Endothelial cell of umbilical vein (primary cell): ENCODE results near the gene DNAJC4. TPM values are rescaled to one million over a fixed set of nuclear protein-coding genes. Genes with fewer than 3 reads are reported as not detected.

Experiments used
- BruUV-seq: library from RNA; stranded (reverse); fragments of 400-500 nt; replicated peaks from 2 replicates; lab custom pipeline; 2021; lab: Mats Ljungman, UMichigan
- CTCF ChIA-PET: fragments of 300-600, 350-600 bp; sonication (Branson Sonifier 250); formaldehyde crosslinking; loops from one replicate; lab custom pipeline; 2021; ENCODE audit warnings: antibody characterized with exemption, inconsistent platforms; lab: Charles Lee
- POLR2A ChIA-PET: fragments of 300-600, 350-600 bp; sonication (Branson Sonifier 250); formaldehyde crosslinking; loops from one replicate; lab custom pipeline; 2021; ENCODE audit warnings: antibody characterized with exemption, inconsistent platforms; lab: Charles Lee
- DNase-seq: peaks from one replicate; pipeline ENCODE4 v3.0.0-alpha.2; 2011; ENCODE audit warnings: low read depth, low spot score
- FAIRE-seq: peaks from 2 replicates; lab custom pipeline; 2011; peaks lifted over from hg19 to GRCh38; lab: Jason Lieb, UNC
- H2AFZ ChIP-seq: 2 replicates; pipeline ENCODE4 v1.6.0; 2012; ENCODE audit warnings: low read depth, low read length, control low read depth, inconsistent platforms
- H3K27ac ChIP-seq: 2 replicates; pipeline ENCODE4 v1.5.1; 2011; ENCODE audit warnings: low read depth, mild to moderate bottlenecking, control low read depth, low read length, moderate library complexity; ENCODE audit not compliant: insufficient read depth
- H3K27me3 ChIP-seq, 2 experiments: 2 replicates each; pipeline versions ENCODE4 v1.6.0 to v1.6.1; 2011; ENCODE audit warnings: low read length in 2 of 2, mixed read lengths in 1 of 2; ENCODE audit not compliant: control insufficient read depth in 2 of 2, insufficient read depth in 2 of 2
- H3K36me3 ChIP-seq, 2 experiments: 2 replicates in 1 of 2; 3 replicates in 1 of 2; pipeline ENCODE4 v1.5.1; 2011; ENCODE audit warnings: low read length in 2 of 2, mild to moderate bottlenecking in 1 of 2, moderate library complexity in 1 of 2; ENCODE audit not compliant: control insufficient read depth in 2 of 2, insufficient read depth in 2 of 2; ENCODE audit errors: extremely low read depth in 1 of 2
- H3K4me1 ChIP-seq: 3 replicates; pipeline ENCODE4 v1.5.1; 2011; ENCODE audit warnings: mild to moderate bottlenecking, low read length; ENCODE audit not compliant: control insufficient read depth, insufficient read depth; ENCODE audit errors: extremely low read depth
- H3K4me2 ChIP-seq: 2 replicates; pipeline ENCODE4 v1.6.1; 2011; ENCODE audit warnings: low read length, control low read depth, mixed read lengths; ENCODE audit not compliant: insufficient read depth
- H3K4me3 ChIP-seq, 3 experiments: fragments of 200-600 bp in 1 of 3; sonication (generic), shearing (Covaris generic) in 1 of 3; replicated peaks in 1 of 3; 2 replicates each; pipeline ENCODE4 v1.5.1; 2011 to 2016; ENCODE audit warnings: control low read depth in 3 of 3, low read length in 3 of 3, mild to moderate bottlenecking in 2 of 3, inconsistent platforms in 1 of 3, low read depth in 1 of 3, moderate library complexity in 1 of 3; ENCODE audit not compliant: insufficient read depth in 1 of 3
- H3K79me2 ChIP-seq: 2 replicates; pipeline ENCODE4 v1.6.0; 2012; ENCODE audit warnings: low read length, inconsistent platforms; ENCODE audit not compliant: control insufficient read depth, insufficient read depth
- H3K9ac ChIP-seq: replicated peaks from 2 replicates; pipeline ENCODE3; 2011; ENCODE audit warnings: low read length, control low read depth; ENCODE audit not compliant: insufficient read depth; ENCODE audit errors: extremely low read depth
- H3K9me1 ChIP-seq: replicated peaks from 3 replicates; pipeline ENCODE4 v1.6.0; 2011; ENCODE audit warnings: mild to moderate bottlenecking, low read length; ENCODE audit not compliant: control insufficient read depth, insufficient read depth; ENCODE audit errors: extremely low read depth
- H3K9me3 ChIP-seq: replicated peaks from 2 replicates; pipeline ENCODE4 v1.5.1; 2012; ENCODE audit warnings: low read length, inconsistent platforms; ENCODE audit not compliant: control insufficient read depth, insufficient read depth
- H4K20me1 ChIP-seq: replicated peaks from 2 replicates; pipeline ENCODE3; 2011; ENCODE audit warnings: mild to moderate bottlenecking, low read length; ENCODE audit not compliant: control insufficient read depth, insufficient read depth; ENCODE audit errors: extremely low read depth
- CTCF ChIP-seq, 2 donors: IDR thresholded peaks; 1 replicate in 1 of 2; 2 replicates in 1 of 2; pipeline ENCODE4 v1.5.1; 2011; ENCODE audit warnings: low read length in 2 of 2, mild to moderate bottlenecking in 2 of 2, moderate library complexity in 2 of 2, control low read depth in 1 of 2, inconsistent platforms in 1 of 2, low read depth in 1 of 2; ENCODE audit not compliant: insufficient read depth in 1 of 2; ENCODE audit errors: extremely low read depth in 1 of 2
- EZH2 ChIP-seq: IDR thresholded peaks from 2 replicates; pipeline ENCODE4 v1.6.1; 2012; ENCODE audit warnings: borderline replicate concordance, low read depth, mild to moderate bottlenecking, moderate library complexity, low read length, inconsistent platforms; ENCODE audit not compliant: severe bottlenecking
- FOS ChIP-seq: IDR thresholded peaks from 2 replicates; pipeline ENCODE4 v1.6.1; 2011; ENCODE audit warnings: mild to moderate bottlenecking, low read length, moderate library complexity, borderline replicate concordance; ENCODE audit not compliant: insufficient read depth
- GATA2 ChIP-seq: IDR thresholded peaks from 2 replicates; pipeline ENCODE4 v1.7.0; 2011; ENCODE audit warnings: low read depth, mild to moderate bottlenecking, moderate library complexity, mixed read lengths, low read length; ENCODE audit not compliant: insufficient read length, insufficient read depth
- JUN ChIP-seq: IDR thresholded peaks from 2 replicates; pipeline ENCODE4 v1.6.1; 2011; ENCODE audit warnings: borderline replicate concordance, low read depth; ENCODE audit not compliant: insufficient read length, insufficient read depth
- MAX ChIP-seq: IDR thresholded peaks from 2 replicates; pipeline ENCODE4 v1.6.1; 2011; ENCODE audit not compliant: insufficient read depth, insufficient read length
- MYC ChIP-seq: IDR thresholded peaks from one replicate; pipeline ENCODE4 v1.6.1; 2011; ENCODE audit warnings: mild to moderate bottlenecking, low read depth, low read length
- POLR2A ChIP-seq: IDR thresholded peaks from 2 replicates; pipeline ENCODE4 v1.6.1; 2012; ENCODE audit warnings: low read depth, mild to moderate bottlenecking, control low read depth, low read length
- POLR2AphosphoS5 ChIP-seq: IDR thresholded peaks from 2 replicates; pipeline ENCODE4 v1.6.1; 2012; ENCODE audit warnings: low read depth, mild to moderate bottlenecking, control low read depth, low read length, moderate library complexity; ENCODE audit not compliant: insufficient read depth
- dilution Hi-C: fragments of 300-500 bp; cut with MboI; formaldehyde crosslinking; loops from one replicate; pipeline ENCODE4 v1.15.0; 2019; ENCODE audit warnings: low sequenced_read_pairs; ENCODE audit not compliant: extremely low pct_ligation_motif_present
- intact Hi-C: fragments of 100-400 bp; cut with micrococcal nuclease; formaldehyde crosslinking; loops from one replicate; pipeline ENCODE4 v1.10.0; 2022
- polyA plus RNA-seq, 4 experiments: library from polyadenylated mRNA; depleted of rRNA in 3 of 4; stranded (reverse) in 3 of 4; unstranded in 1 of 4; fragments of >200 nt; gene quantifications; 2 replicates each; pipeline versions ENCODE4 v1.2.1 to v1.2.3, GENCODE V29; 2011 to 2012; ENCODE audit warnings: missing spikeins in 1 of 4
- total RNA-seq: library from RNA; stranded (reverse); gene quantifications from 2 replicates; pipeline ENCODE4 v1.2.3, GENCODE V29; 2021

DNAJC4 gene
- total and polyA plus RNA-seq, 2 donors (not counting 3 experiments of a cell fraction or from before 2014, with no cell fraction given): 23.5 to 41.2 TPM

- no peaks in the 10 kb centered on the region for H3K9me3 ChIP-seq
- FAIRE-seq (peak; percentile 98), DNase-seq (peak; percentile 85)
- H3K4me1 ChIP-seq: peaks cover 35% of the 10 kb centered on the region
- peak overlapping the region; percentile 31 for H3K9ac ChIP-seq
- TF ChIP-seq MAX: peak; percentile 47
- TF ChIP-seq EZH2: no peak
- TF ChIP-seq POLR2AphosphoS5: peak; percentile 77
- no peak for TF ChIP-seq MYC
- peak; percentile 56 for TF ChIP-seq POLR2A
- no peak for TF ChIP-seq CTCF (IDR thresholded peaks at IDR 0.05; ENCODE audit: extremely low read depth in 1 of 2, insufficient read depth in 1 of 2, low read depth in 1 of 2, low read length in 2 of 2)
- no peak for TF ChIP-seq GATA2
- peak; percentile 80 for TF ChIP-seq FOS
- TF ChIP-seq JUN: peak; percentile 66
- intact Hi-C loops (loop anchor here (1.0 kb wide), 1 partner anchor 12 kb away; the partner anchor contains the start of gene PLCB3), dilution Hi-C loops (no loop called here)
- CTCF ChIA-PET: interaction anchor here (0.6 to 2.7 kb wide), 10 partner anchors 8 to 92 kb away, joined by 3 to 24 read pairs (median 4); partner anchors contain the start of genes CATSPERZ and PLCB3
- POLR2A ChIA-PET: interaction anchor here (0.7 kb wide), 1 partner anchor 16 kb away, joined by 4 read pairs; the partner anchor contains the start of gene PPP1R14B
- H3K9me1 ChIP-seq: no peaks in the 10 kb centered on the region
- H3K36me3 ChIP-seq: peaks cover 16 to 38% of the 10 kb centered on the region in 2 experiments
- H2AFZ ChIP-seq: no peak overlapping the region
- H4K20me1 ChIP-seq: no peaks in the 10 kb centered on the region
- H3K27me3 ChIP-seq: no peaks in the 10 kb centered on the region
- peak overlapping the region; percentile 38 for H3K4me2 ChIP-seq
- H3K4me3 ChIP-seq: no peak overlapping the region
- no TSS peak for BruUV-seq
- no peaks in the 10 kb centered on the region for H3K79me2 ChIP-seq
- H3K27ac ChIP-seq: peak overlapping the region; percentile 83
These were observed 32.9 kb downstream of the DNAJC4 start for GRCh38 chr11:64263021-64263946.
